Measurements from ENCODE around the gene FADS3.

The FADS3 gene, protein sequence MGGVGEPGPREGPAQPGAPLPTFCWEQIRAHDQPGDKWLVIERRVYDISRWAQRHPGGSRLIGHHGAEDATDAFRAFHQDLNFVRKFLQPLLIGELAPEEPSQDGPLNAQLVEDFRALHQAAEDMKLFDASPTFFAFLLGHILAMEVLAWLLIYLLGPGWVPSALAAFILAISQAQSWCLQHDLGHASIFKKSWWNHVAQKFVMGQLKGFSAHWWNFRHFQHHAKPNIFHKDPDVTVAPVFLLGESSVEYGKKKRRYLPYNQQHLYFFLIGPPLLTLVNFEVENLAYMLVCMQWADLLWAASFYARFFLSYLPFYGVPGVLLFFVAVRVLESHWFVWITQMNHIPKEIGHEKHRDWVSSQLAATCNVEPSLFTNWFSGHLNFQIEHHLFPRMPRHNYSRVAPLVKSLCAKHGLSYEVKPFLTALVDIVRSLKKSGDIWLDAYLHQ

DNA sequence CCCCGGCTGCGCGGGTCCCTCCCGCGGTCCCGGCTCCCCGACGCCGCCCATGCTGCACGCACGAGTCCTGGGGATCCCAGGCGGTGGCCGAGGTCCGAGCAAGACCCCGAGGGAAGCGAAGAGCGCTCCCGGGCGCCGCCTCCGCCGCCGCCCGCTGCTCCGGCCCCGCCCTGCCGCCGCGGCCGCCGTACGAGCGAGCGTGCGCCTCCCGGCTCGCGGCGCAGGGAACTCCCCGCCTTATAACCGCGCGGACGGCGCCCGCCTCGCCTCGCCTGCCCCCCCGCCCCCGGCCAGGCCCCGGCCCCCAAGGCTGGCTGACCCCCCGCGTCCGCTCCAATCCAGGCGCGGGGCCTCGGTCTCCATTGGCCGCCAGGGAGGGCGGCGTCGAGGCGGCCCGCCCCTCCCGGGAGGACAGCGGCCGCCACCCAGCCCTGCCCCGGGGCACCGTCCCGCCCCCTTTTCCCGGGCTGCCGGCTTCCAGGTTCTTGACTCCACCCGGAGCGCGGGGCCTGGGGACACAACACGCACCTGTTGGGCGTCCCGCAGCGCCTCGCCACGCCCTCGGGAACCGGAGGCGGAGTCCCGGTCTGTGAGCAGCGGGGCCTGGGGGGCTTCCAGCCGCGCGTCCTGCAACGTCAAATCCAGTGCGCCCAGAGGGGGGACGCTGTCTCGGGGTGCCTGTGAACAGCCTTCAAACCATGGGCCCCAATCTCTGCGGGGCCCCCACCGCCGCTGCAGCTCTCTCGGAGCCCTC lies at the start of gene FADS3:
TSS of gene FADS3 (minus strand) at position 215 of the 754 bp plus-strand sequence. CDS start at position 51, 164 bp downstream.
- DNase-seq, result peak; percentile 89 to 93

DNA sequence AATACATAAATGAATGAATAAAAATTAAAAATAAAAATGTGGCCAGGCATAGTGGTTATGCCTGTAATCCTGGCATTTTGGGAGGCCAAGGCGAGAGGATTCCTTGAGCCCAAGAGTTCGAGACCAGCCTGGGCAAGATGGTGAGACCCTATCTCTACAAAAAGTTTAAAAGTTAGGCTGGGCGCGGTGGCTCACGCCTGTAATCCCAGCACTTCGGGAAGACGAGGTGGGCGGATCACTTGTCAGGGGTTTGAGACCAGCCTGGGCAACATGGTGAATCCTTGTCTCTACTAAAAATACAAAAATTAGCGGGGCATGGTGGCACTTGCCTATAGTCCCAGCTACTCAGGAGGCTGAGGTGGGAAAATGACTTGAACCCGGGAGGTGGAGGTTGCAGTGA lies 49.1 kb upstream of the FADS3 start:
- DNase-seq, result no peak

DNA sequence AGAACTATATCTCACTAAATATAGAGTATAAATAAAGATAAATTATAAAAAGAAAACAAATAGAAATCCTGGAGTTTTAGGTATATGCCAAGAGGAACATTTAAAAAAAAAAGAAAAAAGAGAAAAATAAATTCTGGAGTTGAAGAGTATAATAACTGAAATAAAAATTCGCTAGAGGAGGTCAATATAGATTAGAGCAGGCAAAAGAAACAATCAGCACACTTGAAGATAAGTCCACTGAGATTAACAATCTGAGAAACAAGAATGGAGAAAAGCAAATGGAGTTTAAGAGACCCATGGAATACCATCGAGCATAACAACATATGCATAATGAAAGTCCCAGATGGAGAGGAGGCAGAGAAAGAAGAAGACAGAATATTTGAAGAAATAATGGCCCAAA lies 44.5 kb upstream of the FADS3 start:
- no peak for DNase-seq

DNA sequence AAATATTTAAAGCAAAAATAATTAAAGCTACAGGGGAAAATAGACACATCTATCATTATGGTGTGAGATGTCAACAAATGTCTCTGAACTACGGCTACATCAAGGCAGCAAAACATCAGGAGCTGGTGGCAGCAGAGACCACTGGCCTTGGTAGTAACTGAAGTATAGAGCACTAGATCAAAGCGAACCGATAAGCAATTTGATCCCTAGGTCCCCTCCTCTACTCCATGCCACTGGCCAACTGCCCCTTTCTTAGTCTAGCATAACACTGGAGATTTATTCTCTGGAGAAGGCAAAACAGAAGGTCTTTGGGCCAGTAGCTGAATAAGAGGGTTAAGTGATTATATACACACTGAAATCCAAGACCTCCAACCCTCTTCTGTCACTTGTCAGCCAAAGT lies 39.6 kb upstream of the FADS3 start:
- no peak for DNase-seq

DNA sequence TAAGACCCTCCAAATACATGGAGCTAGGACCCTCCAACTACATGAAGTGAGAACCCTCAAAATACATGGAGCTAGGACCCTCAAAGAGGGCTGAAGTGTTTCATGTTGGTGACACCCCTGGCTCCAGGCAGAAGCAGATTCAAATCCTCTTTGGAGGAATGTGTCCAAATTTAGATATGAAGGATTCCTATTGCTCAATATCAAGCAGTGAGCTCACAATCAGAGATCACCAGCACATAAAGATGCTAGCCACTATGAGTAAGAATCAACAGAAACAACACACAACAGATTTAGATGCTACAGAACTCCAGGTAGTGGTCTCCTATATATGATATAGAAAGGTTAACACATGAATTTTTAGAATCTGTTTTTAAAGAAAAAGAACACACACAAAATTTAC lies 37.3 kb upstream of the FADS3 start:
- no peak for DNase-seq

DNA sequence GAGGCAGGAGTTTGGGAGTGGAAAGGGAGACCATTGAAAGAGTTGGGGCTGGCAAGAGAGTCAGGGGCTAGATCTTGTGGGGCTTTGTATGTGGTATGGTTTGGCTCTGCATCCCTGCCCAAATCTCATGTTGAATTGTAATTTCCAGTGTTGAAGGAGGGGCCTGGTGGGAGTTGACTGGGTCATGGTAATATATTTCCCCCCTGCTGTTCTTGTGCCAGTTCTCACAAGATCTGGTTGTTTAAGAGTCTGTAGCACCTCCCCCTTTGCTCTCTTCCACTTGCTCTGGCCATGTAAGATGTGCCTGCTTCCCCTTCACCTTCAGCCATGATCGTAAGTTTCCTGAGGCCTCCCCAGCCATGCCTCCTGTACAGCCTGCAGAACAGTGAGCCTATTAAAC lies 36.2 kb upstream of the FADS3 start:
- no peak for DNase-seq

DNA sequence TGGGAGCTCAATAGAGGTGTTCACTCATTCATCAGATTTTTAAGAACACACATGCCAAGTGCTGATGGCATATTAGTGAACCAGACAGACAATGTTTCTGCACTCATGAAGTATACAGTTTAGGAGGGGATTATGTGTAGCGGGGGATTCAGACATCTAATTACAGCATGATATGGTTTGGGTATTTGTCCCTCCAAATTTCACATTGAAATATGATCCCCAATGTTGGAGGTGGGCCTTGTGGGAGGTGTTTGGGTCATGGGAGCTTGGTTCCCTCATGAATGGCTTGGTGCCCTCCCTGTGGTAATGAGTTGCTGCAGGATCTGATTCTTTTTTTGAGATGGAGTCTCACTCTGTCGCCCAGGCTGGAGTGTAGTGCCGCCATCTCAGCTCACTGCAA lies 34.9 kb upstream of the FADS3 start:
- no peak for DNase-seq

DNA sequence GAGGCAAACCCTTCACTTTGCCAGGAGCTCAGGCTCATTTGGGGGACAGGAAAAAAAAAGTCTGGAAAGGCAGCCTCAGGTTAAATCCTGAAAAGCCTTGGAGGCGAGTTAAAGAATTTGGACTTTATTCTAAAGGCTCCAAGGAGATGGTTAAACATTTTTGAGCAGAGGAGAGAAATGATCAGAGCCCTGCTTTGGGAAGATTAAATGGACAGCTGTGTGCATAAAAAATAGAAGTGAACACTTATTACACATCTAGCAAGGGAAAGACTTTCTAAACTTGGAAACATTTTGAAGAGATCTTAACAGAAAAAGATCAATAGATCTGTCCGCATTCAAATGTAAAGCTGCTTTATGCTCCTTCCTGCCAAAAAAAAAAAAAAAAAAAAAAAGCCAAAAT lies 34.4 kb upstream of the FADS3 start:
- no peak for DNase-seq

DNA sequence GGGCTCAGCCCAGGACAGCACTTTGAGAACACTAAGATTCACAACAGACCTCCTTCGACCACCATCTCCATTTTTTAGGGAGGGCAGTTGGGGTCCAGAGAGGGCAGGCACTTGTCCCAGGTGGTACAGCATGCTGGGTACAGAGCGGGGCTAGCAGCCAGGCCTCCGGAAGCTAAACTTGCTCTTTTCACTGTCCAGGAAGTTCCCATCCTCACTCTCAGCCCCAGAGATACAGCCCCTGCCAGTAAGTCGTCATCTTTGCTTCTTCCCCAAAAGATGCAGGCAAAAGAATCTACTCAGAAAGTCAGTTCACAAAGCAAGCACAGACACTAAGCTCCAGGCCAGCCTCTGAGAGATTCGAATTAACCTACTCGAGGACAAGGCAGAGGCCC lies 32.7 kb upstream of the FADS3 start:
- no peak for DNase-seq

DNA sequence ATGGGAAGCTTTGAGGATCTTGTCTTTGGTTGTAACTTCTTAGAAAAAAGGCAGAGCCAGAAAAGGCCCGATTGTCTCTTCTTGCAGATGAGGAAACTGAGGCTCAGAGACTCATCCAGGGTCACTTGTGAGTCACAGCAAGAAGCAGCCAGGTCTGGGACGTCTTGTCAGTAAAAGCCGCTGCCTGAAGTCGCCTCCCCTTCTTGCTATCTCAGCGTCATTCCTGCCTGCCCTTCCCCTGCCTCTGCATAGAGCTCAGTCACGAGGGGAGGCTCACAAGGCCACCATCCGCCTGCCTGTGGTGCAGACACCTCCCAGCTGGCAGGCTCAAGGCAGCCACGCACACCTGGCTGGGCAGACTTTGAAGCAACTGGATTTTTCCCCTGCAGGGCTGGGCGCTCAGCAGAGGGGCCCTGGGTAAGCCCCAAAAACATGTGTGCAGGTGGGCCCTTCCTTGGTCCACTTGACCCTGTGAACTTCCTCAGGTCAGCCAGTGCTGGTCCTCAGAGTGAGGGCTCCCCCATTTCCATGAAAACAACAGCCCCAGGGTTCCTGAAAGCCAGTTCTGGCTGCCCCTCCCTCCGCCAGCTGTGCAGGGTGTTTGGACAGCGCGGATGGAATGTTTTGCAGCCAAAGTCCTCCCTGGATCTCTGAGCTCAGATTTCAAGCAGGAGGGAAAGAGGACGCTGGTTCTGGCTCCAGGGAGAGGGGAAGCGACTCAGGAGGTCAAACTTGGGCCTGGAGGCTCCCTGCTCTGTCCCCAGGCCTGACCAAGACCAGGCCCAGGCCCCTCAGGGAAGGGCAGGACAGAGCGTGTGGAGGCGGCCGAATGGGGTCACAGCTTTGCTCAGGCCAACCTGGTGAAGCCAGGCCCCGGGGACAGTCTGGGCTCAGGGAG lies 32.1 kb upstream of the FADS3 start:
- no peak for DNase-seq

DNA sequence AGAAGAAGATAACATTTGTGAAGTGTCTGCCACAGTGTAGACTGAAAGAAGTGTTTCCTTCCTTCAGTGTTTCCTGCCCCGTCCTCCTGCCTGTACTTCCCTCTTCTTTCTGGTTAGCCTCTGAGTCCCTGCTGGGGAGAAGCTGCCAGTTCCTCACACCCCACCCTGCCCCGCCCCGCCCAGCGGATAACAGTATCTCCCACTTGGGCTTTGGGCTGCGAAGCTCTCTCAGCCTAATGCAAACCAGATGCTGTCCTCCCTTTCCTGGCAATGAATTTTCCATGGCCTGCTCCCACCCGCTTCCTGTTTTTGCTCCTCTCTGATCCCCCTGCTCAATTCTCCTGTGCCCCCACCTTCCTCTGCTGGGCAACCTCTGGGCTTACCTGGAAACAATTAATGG lies 31.2 kb upstream of the FADS3 start:
- DNase-seq, result no peak

DNA sequence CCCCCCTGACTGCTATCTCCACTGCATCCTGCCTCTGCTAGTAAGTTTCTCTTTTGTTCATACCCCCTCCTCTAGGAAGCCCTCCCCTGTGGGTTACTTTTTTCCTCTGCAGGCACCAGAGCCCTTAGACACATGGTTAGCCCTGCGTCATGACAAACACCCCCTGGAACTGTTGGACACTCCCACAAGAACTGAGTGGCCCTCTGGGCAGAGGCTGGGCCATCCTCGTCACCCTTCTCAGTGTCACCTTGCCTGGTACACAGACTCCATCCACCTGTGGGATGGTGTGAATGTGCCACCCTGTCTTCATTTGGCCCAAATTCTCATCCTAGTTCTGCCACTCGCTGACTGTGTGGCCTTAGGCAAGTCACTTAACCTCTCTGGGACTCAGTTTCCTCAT lies 30.1 kb upstream of the FADS3 start:
- DNase-seq, result no peak

DNA sequence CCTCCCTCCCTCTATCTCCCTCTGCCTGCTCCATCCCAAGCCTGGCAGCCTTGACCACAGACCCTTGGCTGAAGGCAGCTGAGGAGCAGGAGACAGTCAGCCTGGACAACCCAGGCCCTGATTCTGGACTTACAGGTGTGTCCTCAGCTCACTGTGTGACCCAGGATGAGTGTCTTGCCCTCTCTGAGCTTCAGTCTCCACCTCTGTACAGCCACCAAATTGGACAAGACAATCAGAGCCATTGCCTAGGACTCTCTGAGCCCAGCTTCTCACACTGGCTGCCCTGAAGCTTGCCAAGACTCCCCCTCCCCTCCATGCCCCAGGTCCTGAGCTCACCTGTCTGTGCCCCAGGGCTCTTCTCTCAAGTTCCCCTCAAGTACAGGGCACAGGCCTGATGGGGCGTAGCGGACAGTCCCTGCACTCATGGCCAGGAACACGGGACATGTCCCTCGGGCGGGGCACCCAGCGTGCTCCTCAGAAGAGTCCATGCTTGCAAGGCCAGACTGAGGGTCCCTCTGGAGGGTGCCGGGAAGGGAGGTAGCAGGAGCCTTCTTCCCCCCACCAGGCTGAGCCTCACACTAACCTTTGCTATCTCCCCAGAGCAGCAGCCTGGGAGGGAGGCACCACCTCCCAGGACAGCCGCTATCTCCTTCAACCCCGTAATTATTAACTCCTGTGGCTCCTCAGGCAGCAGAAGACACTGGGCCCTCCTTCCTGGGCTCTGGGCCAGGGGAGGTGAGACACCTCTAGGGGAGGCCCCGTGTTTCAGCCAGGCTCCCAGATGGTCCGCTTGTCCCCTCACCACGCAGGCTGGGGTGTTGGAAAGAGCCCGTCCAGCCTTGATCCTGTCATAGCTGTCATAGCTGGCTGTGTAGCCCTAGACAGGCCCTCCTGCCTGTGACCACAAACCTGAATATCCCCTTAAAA lies 28.6 kb upstream of the FADS3 start:
- no peak for DNase-seq

DNA sequence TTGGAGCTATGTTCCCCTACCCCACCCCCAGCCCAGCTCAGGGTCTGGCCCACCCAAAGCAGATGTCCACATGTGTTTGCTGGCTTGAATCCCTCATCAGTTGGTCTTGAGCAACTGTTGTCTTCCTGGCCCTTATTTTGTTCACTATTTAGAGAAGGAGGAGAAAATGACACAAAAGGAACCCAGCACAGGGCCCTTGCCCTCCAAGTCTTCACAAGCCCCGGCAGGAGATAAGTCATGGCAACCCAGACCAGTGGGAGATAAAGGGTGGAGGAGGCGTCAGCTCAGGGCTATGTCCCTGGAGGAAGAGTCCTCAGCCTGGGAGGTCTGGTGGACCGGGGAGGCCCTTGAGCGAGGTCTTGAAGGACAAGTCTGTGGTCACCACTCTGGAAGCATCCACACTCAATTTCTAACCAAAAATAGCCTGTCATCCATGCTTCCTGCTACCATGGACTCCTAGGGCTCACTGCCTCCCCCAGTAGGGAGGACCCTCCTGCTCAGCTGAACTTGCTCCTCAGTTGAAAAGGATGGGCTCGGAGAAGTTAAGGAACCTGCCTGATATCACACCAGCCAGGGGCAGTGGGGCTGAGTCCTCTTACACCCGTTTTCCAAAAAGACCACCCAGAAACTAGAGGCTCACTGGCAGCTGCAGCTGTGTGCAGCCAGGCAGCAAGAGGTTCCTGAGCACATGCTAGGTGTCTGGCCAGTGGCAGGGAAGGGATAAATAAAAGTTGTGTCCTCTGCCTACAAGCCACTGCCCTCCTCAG lies 27.8 kb upstream of the FADS3 start:
- no peak for DNase-seq

DNA sequence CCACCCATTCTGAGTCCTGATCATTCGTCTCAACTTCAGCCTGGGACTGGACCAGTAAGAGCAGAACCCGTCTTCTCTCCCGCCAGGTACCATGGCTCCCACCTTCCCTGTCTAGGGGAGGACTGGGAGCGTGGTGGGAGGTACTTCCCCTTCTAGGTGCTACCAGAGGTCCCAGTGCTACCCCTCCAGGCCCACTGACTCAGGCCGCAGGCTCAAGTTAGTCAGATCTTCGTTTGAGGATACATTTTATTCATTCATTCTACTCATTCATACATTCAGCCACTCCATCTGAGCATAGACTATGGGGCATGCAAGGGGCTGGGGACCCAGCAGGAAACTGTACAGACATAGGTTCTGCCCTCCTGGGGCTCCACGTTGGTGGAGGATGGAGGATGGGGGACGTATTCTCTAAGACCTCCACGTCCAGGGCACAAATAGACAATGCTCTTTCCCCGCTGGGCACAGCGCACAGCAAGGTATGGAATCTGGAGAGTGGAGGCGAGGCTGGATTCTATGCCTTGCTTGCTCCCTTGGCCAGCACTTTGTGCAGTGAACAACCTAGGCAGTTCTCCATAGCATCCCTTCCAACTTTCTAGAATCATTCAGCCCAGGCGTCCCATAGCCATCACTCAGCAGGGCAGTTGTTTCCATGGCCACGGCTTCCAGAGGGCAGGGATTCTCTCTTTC lies 27.0 kb upstream of the FADS3 start:
- DNase-seq, result no peak

DNA sequence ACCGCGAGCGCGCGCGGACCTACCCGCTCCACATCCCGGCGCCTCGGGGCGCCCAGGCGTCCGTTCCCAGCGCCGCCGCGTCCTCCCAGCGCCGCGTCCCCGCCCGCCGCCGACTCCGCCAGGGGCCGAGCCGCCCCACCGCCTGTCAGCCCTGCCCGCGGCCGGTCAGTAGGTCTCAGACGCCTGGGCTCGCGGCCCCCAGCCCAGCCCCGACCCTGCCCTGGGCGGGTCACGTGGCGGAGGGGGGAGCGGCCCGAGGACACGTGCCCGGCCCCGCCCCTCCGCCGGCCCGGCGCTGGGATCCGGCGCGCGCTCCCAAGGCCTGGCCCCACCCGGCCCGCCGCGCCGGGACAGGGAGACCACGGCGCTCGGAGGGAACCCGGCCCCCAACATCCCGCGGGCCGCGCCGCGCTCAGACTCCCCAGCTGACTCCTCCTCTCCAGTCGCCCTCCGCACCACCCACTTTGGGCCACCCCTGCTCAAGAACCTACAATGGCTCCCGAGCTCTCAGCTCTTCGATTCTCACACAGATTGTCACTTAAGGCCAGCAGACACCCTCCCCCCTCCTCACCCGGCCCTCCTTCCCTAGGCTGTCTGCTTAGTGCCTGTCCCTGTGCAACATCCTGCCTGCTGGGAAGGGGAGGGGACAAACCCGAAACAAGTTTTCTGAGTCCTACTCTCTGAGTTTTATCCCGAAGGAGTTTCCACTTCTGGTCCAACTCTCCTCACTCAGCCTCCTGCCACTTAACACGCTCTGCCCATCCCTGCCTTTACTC lies 26.2 kb upstream of the FADS3 start, which contains the start of gene RAB3IL1:
TSS of gene RAB3IL1 (minus strand) at position 233 of the 776 bp plus-strand sequence. CDS start at position 34, 199 bp downstream.
- DNase-seq, result no peak

DNA sequence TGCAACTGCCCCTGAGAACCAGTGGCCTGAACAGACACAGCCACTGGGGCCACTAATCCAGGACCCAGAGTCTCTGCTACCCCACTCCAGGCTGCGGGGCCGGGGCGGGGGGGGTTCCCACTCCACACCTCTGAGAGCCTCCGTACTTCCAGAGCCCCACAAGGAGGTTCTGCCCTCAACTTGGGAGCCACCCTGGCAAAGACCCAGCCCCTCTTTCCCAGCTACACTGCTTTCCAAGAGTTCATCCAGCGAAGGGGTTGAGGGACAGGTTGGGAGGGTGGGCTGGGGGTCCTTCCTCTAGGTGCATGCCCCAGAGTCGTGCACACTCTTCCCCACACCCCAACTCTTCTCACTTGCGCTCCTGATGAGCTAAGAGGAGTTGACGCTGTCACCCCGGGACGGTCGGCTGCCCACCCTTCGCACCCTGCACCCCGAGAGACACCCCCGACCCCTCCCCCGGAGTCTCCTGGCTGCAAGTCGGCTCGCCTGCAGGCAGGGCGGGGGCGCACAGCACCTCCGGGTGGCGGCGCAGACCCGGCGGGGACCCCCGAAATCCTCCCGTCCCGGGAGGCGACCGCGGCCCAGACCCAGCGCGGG lies 25.5 kb upstream of the FADS3 start:
- DNase-seq, result no peak

DNA sequence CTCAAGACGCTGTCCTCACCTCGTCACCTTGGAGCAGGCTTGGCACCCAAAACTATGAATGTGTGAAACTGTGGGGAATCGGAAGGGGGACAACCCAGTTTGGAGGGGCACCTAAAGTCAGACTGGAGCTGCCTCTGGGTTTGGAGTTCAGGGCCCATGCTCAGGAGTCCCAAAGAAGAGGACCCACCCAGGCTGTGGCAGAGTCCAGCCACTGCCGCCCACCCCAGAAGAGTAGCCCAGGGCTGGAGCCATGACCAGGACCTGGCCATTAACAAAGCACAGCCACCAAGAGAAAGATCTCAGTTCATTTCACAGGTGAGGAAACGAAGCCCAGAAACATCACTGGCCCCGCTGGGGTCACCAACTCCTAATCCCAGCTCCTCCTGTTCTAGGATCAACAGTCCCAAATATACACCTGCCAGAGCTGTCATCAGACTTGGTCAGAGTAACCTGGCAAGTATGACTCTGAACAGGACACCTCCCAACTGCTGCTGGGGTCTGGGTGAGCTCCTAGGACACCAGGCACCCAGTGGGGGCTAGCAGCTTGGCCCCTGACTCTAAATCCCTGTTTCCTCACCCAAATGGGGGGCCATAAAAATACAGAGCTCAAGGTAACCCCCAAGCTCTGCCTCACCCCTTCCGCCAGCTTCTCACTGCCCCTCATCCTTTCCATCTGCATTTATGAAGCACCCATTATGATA lies 23.3 kb upstream of the FADS3 start:
- no peak for DNase-seq
